OCI-LY1 (cell line): ENCODE measurements around the gene FMO3.

Experiments used
- H2AFZ ChIP-seq: fragments of 200-600 bp; sonication (generic), shearing (Covaris generic); 2 replicates; pipeline ENCODE4 v1.6.0; 2014; ENCODE audit warnings: antibody characterized with exemption, mild to moderate bottlenecking, low read length
- H3F3A ChIP-seq: fragments of 200-600 bp; sonication (generic), shearing (Covaris generic); 2 replicates; pipeline ENCODE4 v1.6.0; 2014; ENCODE audit warnings: mild to moderate bottlenecking, antibody characterized with exemption, low read length, moderate library complexity; ENCODE audit not compliant: insufficient read depth
- H3K27ac ChIP-seq: fragments of 200-600 bp; sonication (generic); 2 replicates; pipeline ENCODE4 v1.5.1; 2014; ENCODE audit warnings: low read length, mixed run types, mild to moderate bottlenecking, low read depth; ENCODE audit not compliant: poor library complexity, severe bottlenecking
- H3K27me3 ChIP-seq: fragments of 200-600 bp; sonication (generic); 2 replicates; pipeline ENCODE4 v1.6.0; 2014; ENCODE audit warnings: antibody characterized with exemption, mild to moderate bottlenecking, low read length, moderate library complexity; ENCODE audit not compliant: insufficient read depth
- H3K36me3 ChIP-seq: fragments of 200-600 bp; sonication (generic); 2 replicates; pipeline ENCODE4 v1.6.1; 2014; ENCODE audit warnings: mild to moderate bottlenecking, antibody characterized with exemption, low read length, moderate library complexity, mixed read lengths; ENCODE audit not compliant: insufficient read depth
- H3K4me1 ChIP-seq: fragments of 200-600 bp; sonication (generic); 2 replicates; pipeline ENCODE4 v1.5.1; 2014; ENCODE audit warnings: mild to moderate bottlenecking, low read length, moderate library complexity; ENCODE audit not compliant: insufficient read depth, severe bottlenecking
- H3K4me2 ChIP-seq: fragments of 200-600 bp; sonication (generic), shearing (Covaris generic); 2 replicates; pipeline ENCODE4 v1.6.1; 2014; ENCODE audit warnings: low read length
- H3K4me3 ChIP-seq: fragments of 200-600 bp; sonication (generic); 2 replicates; pipeline ENCODE4 v1.5.1; 2014; ENCODE audit warnings: low read length, low read depth, mild to moderate bottlenecking, mixed read lengths; ENCODE audit not compliant: poor library complexity, severe bottlenecking
- H3K79me2 ChIP-seq: fragments of 200-600 bp; shearing (Covaris generic); 2 replicates; pipeline ENCODE4 v1.6.1; 2016; ENCODE audit warnings: mixed run types, low read length, mixed read lengths; ENCODE audit not compliant: insufficient read depth
- H3K9ac ChIP-seq: fragments of 200-600 bp; sonication (generic), shearing (Covaris generic); 2 replicates; pipeline ENCODE4 v1.6.1; 2014; ENCODE audit warnings: mild to moderate bottlenecking, low read length, mixed read lengths
- H3K9me2 ChIP-seq: fragments of 200-600 bp; sonication (generic), shearing (Covaris generic); 2 replicates; pipeline ENCODE4 v1.6.1; 2014; ENCODE audit warnings: low read depth, mild to moderate bottlenecking, low read length, mixed read lengths
- H3K9me3 ChIP-seq: fragments of 200-600 bp; shearing (Covaris generic); 2 replicates; pipeline ENCODE4 v1.6.1; 2014; ENCODE audit warnings: low read length, mixed read lengths
- H4K20me1 ChIP-seq: fragments of 200-600 bp; sonication (generic), shearing (Covaris generic); 2 replicates; pipeline ENCODE4 v1.6.0; 2016; ENCODE audit warnings: mild to moderate bottlenecking, low read length; ENCODE audit not compliant: insufficient read depth
- EZH2 ChIP-seq: fragments of 200-600 bp; sonication (generic), shearing (Covaris generic); IDR thresholded peaks from 2 replicates; pipeline ENCODE4 v1.8.0; 2017; ENCODE audit warnings: borderline replicate concordance, mixed run types, mild to moderate bottlenecking, antibody characterized with exemption, low read length, moderate library complexity, mixed read lengths
- TF ChIP-seq, protein P1 (sequence below): fragments of 200-600 bp; sonication (generic), shearing (Covaris generic); IDR thresholded peaks from 2 replicates; pipeline ENCODE4 v1.5.1; 2017; ENCODE audit warnings: mild to moderate bottlenecking, antibody characterized with exemption, low read length, moderate library complexity, mixed read lengths

Gene FMO3

DNA sequence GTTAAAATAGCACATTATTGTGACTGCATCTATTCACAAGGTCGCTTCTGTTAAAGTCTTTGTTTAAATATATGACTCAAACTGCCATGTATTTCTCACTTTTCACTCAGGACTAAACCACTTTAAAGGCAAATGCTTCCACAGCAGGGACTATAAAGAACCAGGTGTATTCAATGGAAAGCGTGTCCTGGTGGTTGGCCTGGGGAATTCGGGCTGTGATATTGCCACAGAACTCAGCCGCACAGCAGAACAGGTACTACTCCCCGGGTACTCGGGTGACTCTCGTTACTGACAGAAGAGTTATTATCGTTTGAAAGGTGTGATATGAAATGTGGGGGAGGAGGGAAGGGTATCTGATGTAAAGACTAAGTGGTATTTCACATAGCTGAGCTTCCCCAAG lies 17.3 kb downstream of the FMO3 start:
- Histone ChIP-seq H3K4me1 (no peaks in the 10 kb centered on the region), H2AFZ (no peak overlapping the region), H3K27ac (no peak overlapping the region), H3K27me3 (no peaks in the 10 kb centered on the region), H3K4me2 (no peak overlapping the region), H3K36me3 (no peaks in the 10 kb centered on the region), H3K79me2 (no peaks in the 10 kb centered on the region), H3K4me3 (no peak overlapping the region), H4K20me1 (no peaks in the 10 kb centered on the region), H3K9me3 (no peaks in the 10 kb centered on the region), H3K9ac (no peak overlapping the region), H3F3A (no peaks in the 10 kb centered on the region), H3K9me2 (no peaks in the 10 kb centered on the region)
- TF ChIP-seq EZH2: no peak
- TF ChIP-seq, protein P1, sequence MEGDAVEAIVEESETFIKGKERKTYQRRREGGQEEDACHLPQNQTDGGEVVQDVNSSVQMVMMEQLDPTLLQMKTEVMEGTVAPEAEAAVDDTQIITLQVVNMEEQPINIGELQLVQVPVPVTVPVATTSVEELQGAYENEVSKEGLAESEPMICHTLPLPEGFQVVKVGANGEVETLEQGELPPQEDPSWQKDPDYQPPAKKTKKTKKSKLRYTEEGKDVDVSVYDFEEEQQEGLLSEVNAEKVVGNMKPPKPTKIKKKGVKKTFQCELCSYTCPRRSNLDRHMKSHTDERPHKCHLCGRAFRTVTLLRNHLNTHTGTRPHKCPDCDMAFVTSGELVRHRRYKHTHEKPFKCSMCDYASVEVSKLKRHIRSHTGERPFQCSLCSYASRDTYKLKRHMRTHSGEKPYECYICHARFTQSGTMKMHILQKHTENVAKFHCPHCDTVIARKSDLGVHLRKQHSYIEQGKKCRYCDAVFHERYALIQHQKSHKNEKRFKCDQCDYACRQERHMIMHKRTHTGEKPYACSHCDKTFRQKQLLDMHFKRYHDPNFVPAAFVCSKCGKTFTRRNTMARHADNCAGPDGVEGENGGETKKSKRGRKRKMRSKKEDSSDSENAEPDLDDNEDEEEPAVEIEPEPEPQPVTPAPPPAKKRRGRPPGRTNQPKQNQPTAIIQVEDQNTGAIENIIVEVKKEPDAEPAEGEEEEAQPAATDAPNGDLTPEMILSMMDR: no peak

- Histone ChIP-seq H4K20me1 (no peaks in the 10 kb centered on the region), H2AFZ (no peak overlapping the region), H3K4me3 (no peak overlapping the region), H3K27ac (no peak overlapping the region), H3K4me1 (no peaks in the 10 kb centered on the region), H3K27me3 (no peaks in the 10 kb centered on the region), H3K4me2 (no peak overlapping the region), H3K36me3 (no peaks in the 10 kb centered on the region), H3K9me2 (no peaks in the 10 kb centered on the region), H3K9ac (no peak overlapping the region), H3K9me3 (no peaks in the 10 kb centered on the region), H3K79me2 (no peaks in the 10 kb centered on the region), H3F3A (no peaks in the 10 kb centered on the region)
- TF ChIP-seq, protein P1: no peak
- TF ChIP-seq EZH2: no peak
Observed at GRCh38 chr1:171109966-171110365, 19.3 kb downstream of the FMO3 start.

- Histone ChIP-seq H3K4me1 (no peaks in the 10 kb centered on the region), H3K9ac (no peak overlapping the region), H2AFZ (no peak overlapping the region)
Observed at GRCh38 chr1:171110621-171111326, 20.1 kb downstream of the FMO3 start.

More at GRCh38 chr1:171110621-171111326, 20.1 kb downstream of the FMO3 start:
- Histone ChIP-seq H3K27me3 (no peaks in the 10 kb centered on the region), H3K79me2 (no peaks in the 10 kb centered on the region), H3K27ac (no peak overlapping the region), H3K9me3 (no peaks in the 10 kb centered on the region), H3F3A (no peaks in the 10 kb centered on the region), H4K20me1 (no peaks in the 10 kb centered on the region), H3K4me3 (no peak overlapping the region), H3K9me2 (no peaks in the 10 kb centered on the region), H3K36me3 (no peaks in the 10 kb centered on the region), H3K4me2 (no peak overlapping the region)
- TF ChIP-seq, protein P1: no peak
- TF ChIP-seq EZH2: no peak
